SU-DHL-6 (cell line): ENCODE data around the gene EIF3J.

Source experiments
- H2AFZ ChIP-seq: fragments of 200-600 bp; sonication (generic); 2 replicates; pipeline ENCODE4 v1.6.1; 2014; ENCODE audit warnings: low read depth, mild to moderate bottlenecking, moderate library complexity, mixed read lengths, antibody characterized with exemption, low read length; ENCODE audit not compliant: severe bottlenecking
- H3F3A ChIP-seq: fragments of 200-600 bp; shearing (Covaris generic); 2 replicates; pipeline ENCODE4 v1.6.0; 2016; ENCODE audit warnings: antibody characterized with exemption, mild to moderate bottlenecking; ENCODE audit not compliant: insufficient read depth
- H3K27ac ChIP-seq: fragments of 200-600 bp; sonication (generic); 2 replicates; pipeline ENCODE4 v1.5.1; 2016; ENCODE audit warnings: low read depth, mild to moderate bottlenecking, low read length, moderate library complexity, mixed read lengths
- H3K27me3 ChIP-seq: fragments of 200-600 bp; sonication (generic), shearing (Covaris generic); 2 replicates; pipeline ENCODE4 v1.6.0; 2014; ENCODE audit warnings: mild to moderate bottlenecking, low read length
- H3K36me3 ChIP-seq: fragments of 200-600 bp; sonication (generic); 2 replicates; pipeline ENCODE4 v1.6.1; 2014; ENCODE audit warnings: mild to moderate bottlenecking, low read length, mixed read lengths
- H3K4me2 ChIP-seq: fragments of 300-600, 200-600 bp; shearing (Covaris generic), sonication (generic); 2 replicates; pipeline ENCODE4 v1.6.0; 2014; ENCODE audit warnings: low read length, low read depth, mild to moderate bottlenecking; ENCODE audit not compliant: poor library complexity, severe bottlenecking
- H3K4me3 ChIP-seq: fragments of 200-600 bp; sonication (generic); 2 replicates; pipeline ENCODE4 v1.5.1; 2014; ENCODE audit warnings: antibody characterized with exemption, low read length, mild to moderate bottlenecking, mixed read lengths; ENCODE audit not compliant: insufficient read depth, poor library complexity, severe bottlenecking
- H3K79me2 ChIP-seq: fragments of 200-600 bp; sonication (generic); 2 replicates; pipeline ENCODE4 v1.6.1; 2014; ENCODE audit warnings: mild to moderate bottlenecking, low read length, moderate library complexity; ENCODE audit not compliant: insufficient read depth
- H3K9ac ChIP-seq: fragments of 200-600 bp; sonication (generic); 2 replicates; pipeline ENCODE4 v1.7.0; 2014; ENCODE audit warnings: mild to moderate bottlenecking, low read length
- H3K9me2 ChIP-seq: fragments of 200-600 bp; sonication (generic); replicated peaks from 2 replicates; pipeline ENCODE4 v1.6.1; 2014; ENCODE audit warnings: low read length; ENCODE audit not compliant: insufficient read depth
- H3K9me3 ChIP-seq: fragments of 200-600 bp; sonication (generic); 2 replicates; pipeline ENCODE4 v1.6.1; 2014; ENCODE audit warnings: low read length, mixed read lengths; ENCODE audit not compliant: insufficient read depth
- H4K20me1 ChIP-seq: fragments of 200-600 bp; sonication (generic); 2 replicates; pipeline ENCODE4 v1.6.1; 2014; ENCODE audit warnings: low read depth, mild to moderate bottlenecking, antibody characterized with exemption, low read length, moderate library complexity, mixed read lengths
- CTCF ChIP-seq: fragments of 200-600 bp; sonication (generic); IDR thresholded peaks from one replicate; pipeline ENCODE4 v1.5.1; 2017; ENCODE audit warnings: antibody characterized with exemption, mild to moderate bottlenecking, low read length, moderate library complexity; ENCODE audit not compliant: insufficient read depth, poor library complexity, severe bottlenecking
- EZH2phosphoT487 ChIP-seq: fragments of 200-600 bp; sonication (generic), shearing (Covaris generic); conservative IDR thresholded peaks from 2 replicates; pipeline ENCODE4 v1.6.1; 2018; ENCODE audit warnings: mild to moderate bottlenecking, antibody characterized with exemption, low read length, moderate library complexity, mixed read lengths

The EIF3J gene

GRCh38 chr15:44595656-44596510 lies 58.9 kb downstream of the EIF3J start:
- Histone ChIP-seq H3K4me2 (no peak overlapping the region), H3K4me3 (no peak overlapping the region), H3K9me2 (no peaks in the 10 kb centered on the region), H2AFZ (no peak overlapping the region), H3K9ac (no peak overlapping the region), H3K27me3 (no peaks in the 10 kb centered on the region), H3K27ac (no peak overlapping the region), H3K9me3 (no peaks in the 10 kb centered on the region), H3K36me3 (peaks cover 20% of the 10 kb centered on the region), H4K20me1 (no peaks in the 10 kb centered on the region), H3F3A (no peaks in the 10 kb centered on the region), H3K79me2 (no peaks in the 10 kb centered on the region)
- TF ChIP-seq CTCF (no peak), EZH2phosphoT487 (no peak)

GRCh38 chr15:44596511-44597010 lies 59.6 kb downstream of the EIF3J start:
- H3K9me3 ChIP-seq = no peaks in the 10 kb centered on the region
- H3K27me3 ChIP-seq = no peaks in the 10 kb centered on the region
- TF ChIP-seq CTCF (no peak), EZH2phosphoT487 (no peak)
- no peak overlapping the region for H2AFZ ChIP-seq
- no peaks in the 10 kb centered on the region for H3K9me2 ChIP-seq
- H3K9ac ChIP-seq = no peak overlapping the region
- H3F3A ChIP-seq = no peaks in the 10 kb centered on the region
- no peak overlapping the region for H3K27ac ChIP-seq
- H4K20me1 ChIP-seq = no peaks in the 10 kb centered on the region
- no peak overlapping the region for H3K4me2 ChIP-seq
- peaks cover 14% of the 10 kb centered on the region for H3K36me3 ChIP-seq
- H3K79me2 ChIP-seq = no peaks in the 10 kb centered on the region
- H3K4me3 ChIP-seq = no peak overlapping the region

GRCh38 chr15:44598066-44598465 lies 61.1 kb downstream of the EIF3J start:
- peaks cover 10% of the 10 kb centered on the region for H3K36me3 ChIP-seq
- H2AFZ ChIP-seq = no peak overlapping the region
- no peaks in the 10 kb centered on the region for H3K27me3 ChIP-seq
- H3K79me2 ChIP-seq = no peaks in the 10 kb centered on the region
- TF ChIP-seq EZH2phosphoT487 (no peak), CTCF (no peak)
- no peak overlapping the region for H3K27ac ChIP-seq
- no peak overlapping the region for H3K4me3 ChIP-seq
- no peaks in the 10 kb centered on the region for H3F3A ChIP-seq
- H3K9ac ChIP-seq = no peak overlapping the region
- no peaks in the 10 kb centered on the region for H3K9me3 ChIP-seq
- no peaks in the 10 kb centered on the region for H4K20me1 ChIP-seq
- no peaks in the 10 kb centered on the region for H3K9me2 ChIP-seq
- H3K4me2 ChIP-seq = no peak overlapping the region
